ENCODE measurements around the gene GALNT3.

The GALNT3 gene

DNA sequence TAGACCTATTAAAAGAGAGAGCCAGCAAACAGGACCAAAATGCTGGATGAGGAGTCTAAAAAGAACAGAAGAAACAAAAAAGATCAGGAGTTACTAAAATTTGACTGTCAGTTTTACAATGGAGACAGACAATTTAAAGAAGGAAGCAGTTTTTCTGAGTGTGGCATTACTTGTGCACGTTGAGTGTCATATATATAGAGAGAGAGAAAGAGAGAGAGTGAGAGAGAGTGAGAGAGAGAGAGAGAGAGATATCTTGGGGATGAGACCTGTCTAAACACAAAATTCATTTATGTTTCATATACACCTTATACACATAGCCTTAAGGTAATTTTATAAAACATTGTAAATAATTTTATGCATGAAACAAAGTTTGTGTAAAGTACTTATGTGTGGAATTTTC lies 2.1 kb upstream of the GALNT3 start:
- no peak for FAIRE-seq

DNA sequence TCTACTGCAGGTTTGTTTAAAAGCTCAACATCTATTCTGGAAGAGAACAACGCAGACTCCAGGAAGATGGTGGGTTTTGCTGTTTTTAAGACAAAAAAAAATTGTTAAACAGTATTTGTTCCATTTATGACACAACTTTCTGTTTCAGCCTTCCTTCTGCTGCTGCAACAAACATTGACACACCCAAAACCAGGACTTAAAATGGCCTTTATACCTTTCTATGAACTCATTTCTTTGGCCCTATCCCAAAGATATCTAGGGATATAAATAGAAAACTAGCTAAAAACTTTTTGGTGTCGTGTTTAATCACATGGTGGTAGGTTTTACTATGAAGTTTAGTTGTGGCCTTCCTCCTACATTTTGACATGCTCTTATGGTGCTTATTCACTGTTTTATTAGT lies 964 bp upstream of the GALNT3 start:
- FAIRE-seq = peak; percentile 31

DNA sequence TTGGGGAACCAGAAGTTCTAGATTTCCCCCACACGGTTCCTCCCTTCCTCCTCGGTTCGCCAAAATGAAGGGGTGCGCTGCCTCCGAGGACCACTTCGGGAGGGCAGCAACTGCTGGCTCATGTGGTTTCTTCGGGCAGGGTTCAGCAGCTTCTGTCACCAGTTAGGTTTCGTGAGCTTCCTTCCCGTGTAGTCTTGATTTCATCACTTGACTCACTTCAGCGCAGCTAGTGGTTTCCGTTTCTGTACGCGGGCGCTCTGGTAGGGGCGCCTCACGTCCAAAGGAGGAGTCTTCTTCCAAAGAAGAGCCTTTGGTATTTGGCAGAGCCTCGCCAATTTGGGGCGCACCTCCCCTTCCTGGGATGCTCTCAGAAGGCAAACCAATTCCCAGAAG lies 485 bp upstream of the GALNT3 start:
- FAIRE-seq = no peak

DNA sequence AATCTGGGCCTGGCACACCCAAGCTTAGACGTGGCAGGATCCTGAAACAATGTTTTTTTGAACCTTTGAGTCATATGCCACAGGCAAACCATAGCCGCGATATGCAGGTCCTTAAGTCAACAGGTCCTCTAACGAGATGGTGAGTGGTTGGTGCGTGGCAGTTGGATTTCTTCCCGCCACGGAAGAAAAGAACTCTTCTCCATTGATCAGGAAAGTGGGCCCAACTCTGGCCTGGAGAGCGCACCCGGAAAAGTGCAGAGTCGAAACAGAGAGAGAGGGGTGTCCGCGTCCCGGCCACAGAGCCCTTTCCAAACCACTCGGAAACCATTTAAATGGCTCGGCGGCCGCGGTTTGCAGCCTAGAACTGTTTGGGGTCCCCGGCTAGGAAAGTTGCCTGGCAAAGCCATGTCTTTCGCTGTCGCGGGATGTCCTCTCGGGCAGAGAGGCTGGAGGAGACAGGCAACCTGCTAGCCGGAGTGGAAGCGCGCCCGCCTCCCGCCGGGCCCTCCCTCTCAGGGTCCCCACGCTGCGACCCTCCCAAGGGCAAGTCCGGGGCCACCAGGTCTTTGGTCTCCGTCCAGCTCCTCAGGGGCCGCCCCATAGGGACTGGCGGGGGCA lies 777 bp downstream of the GALNT3 start:
- FAIRE-seq = no peak

DNA sequence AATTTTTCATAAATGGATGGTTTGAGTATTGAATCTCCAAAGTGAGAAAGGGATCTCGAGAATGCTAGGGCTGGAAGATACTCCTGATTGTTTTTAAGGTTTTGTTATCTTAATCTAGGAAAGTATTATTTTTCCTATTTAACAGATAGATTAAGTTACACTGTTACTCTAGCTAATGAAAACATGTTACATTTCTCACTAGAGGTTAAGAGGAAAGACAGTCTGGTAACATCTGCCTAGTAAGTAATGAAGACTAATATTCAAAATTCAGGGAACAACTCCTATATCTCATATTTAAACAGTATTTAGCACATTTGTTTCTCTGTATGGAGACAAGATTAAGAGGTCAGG lies 2.0 kb downstream of the GALNT3 start:
- FAIRE-seq = no peak

- no peak for FAIRE-seq
These were observed 2.5 kb downstream of the GALNT3 start for GRCh38 chr2:165791421-165792103.

DNA sequence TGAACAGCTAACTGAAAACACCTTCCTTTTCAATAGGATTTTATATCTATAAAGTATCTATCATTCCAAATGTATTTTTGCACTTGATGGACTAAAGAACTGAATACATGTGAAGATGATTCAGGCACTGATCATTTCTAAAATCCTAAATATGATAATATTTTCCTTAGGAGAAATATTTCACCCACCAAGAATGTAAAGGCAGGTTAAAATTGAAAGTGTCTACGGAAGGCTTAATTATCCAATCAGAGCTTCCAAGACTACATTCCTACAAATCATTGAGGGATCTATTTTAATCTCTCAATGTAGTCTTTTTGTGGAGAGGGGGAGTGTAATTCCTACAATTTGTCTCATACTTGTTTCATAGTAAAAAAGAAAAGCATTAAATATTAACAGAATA lies 3.6 kb downstream of the GALNT3 start:
- FAIRE-seq = no peak

GRCh38 chr2:165787334-165787733 lies 6.7 kb downstream of the GALNT3 start:
- FAIRE-seq = no peak

- no peak for FAIRE-seq
These were observed 14.3 kb downstream of the GALNT3 start for GRCh38 chr2:165779706-165780105.

- FAIRE-seq = no peak
These were observed 15.2 kb downstream of the GALNT3 start for GRCh38 chr2:165778653-165779451.

- no peak for FAIRE-seq
These were observed 15.9 kb downstream of the GALNT3 start for GRCh38 chr2:165778187-165778556.

DNA sequence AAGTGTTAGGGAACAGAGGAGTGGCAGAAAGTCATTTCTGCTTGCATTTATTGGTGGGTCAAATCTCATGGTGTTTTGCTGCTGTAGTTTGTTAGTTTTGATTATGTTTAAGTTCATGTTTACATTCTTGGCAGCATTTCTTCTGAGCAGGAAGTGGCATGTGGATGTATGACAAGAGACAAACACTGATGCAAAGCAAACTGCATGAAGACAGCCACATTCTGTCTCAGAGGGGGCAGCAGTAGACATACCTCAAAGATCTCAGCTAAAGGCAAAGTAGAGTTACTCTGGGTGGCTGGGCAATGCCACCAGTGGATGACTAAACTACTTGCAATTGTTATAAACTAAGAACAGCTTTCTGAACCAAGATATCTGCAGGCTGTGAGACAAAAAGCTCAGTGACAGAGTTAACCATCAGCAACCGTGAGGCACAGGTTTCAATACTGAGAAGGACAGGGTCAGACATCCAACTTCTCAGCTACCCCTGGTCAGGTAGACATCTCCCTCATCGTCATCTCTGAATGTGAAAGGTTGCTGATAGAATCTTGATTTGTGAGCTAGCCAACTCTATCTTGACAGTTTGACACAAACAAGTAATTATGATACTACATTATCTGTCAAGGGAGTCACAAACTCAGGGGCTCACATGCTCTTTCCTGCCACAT lies 16.4 kb downstream of the GALNT3 start:
- no peak for FAIRE-seq

- FAIRE-seq = no peak
These were observed 17.3 kb downstream of the GALNT3 start for GRCh38 chr2:165776796-165777195.

GRCh38 chr2:165776013-165776412 lies 18.0 kb downstream of the GALNT3 start:
- no peak for FAIRE-seq

GRCh38 chr2:165773684-165774083 lies 20.4 kb downstream of the GALNT3 start:
- FAIRE-seq = no peak

GRCh38 chr2:165772183-165772582 lies 21.9 kb downstream of the GALNT3 start:
- no peak for FAIRE-seq

DNA sequence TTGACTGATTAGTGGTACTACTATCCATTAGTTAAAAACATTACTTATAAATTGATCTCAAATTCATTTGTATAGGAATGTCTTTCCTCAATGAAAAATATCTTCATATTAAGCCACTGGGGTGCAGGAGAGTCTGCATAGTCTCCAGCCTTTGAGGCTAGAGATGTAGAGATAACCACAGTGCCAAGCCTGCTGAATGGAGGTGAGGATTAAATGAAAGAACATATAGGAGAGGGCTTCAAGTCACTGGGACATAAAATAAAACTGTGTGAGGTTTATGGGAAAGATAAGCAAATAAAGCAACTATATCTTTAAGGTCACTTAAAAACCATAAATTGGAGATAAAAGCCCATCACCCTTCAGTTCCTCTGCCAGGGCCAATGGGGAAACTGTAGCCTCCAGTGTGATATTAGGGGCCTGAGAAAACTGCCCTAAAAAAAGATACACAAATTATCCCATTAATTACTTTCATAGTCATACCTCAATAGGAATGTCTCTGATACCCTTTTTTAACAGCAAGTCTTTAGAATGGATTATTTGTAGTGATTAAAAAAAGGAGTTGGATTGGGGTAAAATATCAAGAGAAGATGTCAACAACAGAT lies 27.6 kb downstream of the GALNT3 start:
- no peak for FAIRE-seq

- no peak for FAIRE-seq
These were observed 31.3 kb downstream of the GALNT3 start for GRCh38 chr2:165762723-165763122.

- FAIRE-seq = no peak
These were observed 36.0 kb downstream of the GALNT3 start for GRCh38 chr2:165757906-165758675.

GRCh38 chr2:165746501-165746900 lies 47.5 kb downstream of the GALNT3 start:
- no peak for FAIRE-seq

GRCh38 chr2:165745916-165746315 lies 48.1 kb downstream of the GALNT3 start:
- no peak for FAIRE-seq

DNA sequence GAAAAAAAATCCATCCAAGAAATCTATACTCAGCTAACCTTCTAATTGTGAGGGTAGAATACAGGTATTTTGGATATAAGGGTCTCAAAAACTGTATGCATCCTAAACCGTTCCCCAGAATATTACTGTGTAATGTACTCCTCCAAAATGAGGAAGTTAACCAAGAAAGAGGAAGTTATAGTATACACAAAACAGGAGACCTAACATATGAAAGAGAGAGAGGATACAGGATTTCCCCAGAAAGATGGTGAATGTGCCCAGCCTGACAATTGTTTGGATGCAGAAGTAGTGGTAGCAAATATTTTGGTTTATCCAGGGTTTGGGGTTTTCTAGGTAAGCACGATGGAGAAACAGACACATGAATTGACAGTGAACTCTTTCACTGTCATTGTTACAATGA lies 50.6 kb downstream of the GALNT3 start:
- FAIRE-seq = no peak
